NCI-H1092 (cell line): ENCODE measurements around the gene SPATA31C1.
"Not testable (repeated sequence)": the region's sequence is repeated elsewhere in the genome, so short reads cannot be mapped to it uniquely, and the experiment has no call there.

ENCODE experiments used
- DNase-seq: peaks from one replicate; lab custom pipeline; 2025; lab: John Stamatoyannopoulos, UW

The SPATA31C1 gene

DNA sequence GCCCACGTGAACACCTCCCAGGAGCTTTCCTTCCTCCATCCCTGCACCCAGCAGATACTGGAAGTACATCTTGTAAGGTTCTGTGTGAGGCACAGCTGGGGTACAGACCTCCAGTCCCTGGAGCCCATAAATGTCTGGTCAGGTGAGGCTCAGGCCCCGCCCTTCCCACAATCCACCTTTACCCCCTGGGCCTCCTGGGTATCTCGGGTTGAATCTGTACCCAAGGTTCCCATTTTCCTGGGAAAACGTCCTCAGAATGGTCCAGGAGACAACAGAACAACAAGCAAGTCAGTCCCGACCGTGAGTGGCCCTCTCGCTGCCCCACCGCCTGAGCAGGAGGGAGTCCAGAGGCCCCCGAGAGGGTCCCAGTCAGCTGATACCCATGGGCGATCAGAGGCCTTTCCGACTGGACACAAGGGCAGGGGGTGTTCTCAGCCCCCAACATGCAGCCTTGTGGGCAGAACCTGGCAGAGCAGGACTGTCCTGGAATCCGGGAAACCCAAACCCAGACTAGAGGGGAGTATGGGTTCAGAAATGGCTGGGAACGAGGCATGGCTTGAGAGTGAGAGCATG, 30.7 kb upstream of the SPATA31C1 start:
- no peak for DNase-seq

DNA sequence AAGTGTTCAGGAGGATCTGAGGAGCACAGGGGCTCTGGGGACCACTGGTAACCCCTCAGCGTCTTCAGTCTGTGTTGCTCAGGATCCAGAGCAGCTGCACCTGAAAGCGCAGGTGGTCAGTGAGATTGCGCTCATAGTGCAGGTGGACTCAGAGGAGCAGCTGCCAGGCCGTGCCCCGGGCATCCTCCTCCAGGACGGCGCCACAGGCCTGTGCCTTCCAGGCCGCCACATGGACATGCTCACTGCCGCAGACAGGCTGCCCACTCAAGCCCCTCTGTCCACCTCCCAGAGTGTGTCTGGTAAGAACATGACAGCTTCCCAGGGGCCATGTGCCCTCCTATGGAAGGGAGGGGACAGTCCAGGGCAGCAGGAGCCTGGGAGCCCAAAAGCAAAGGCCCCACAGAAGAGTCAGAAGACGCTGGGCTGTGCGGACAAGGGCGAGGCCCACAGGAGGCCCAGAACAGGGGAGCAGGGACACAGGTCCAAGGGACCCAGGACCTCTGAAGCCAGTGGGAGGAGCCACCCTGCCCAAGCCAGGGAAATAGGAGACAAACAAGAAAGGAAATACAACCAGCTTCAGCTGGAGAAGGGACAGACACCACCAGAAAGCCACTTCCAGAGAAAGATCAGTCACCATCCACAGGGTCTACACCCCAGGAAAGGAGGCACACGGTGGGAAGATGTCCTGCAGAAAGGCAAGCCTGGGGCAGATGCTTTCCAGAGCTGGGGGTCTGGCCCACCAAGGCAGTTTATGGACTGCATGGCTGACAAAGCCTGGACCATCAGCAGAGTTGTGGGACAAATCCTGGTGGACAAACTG, 29.9 kb upstream of the SPATA31C1 start:
- DNase-seq, result no peak

DNA sequence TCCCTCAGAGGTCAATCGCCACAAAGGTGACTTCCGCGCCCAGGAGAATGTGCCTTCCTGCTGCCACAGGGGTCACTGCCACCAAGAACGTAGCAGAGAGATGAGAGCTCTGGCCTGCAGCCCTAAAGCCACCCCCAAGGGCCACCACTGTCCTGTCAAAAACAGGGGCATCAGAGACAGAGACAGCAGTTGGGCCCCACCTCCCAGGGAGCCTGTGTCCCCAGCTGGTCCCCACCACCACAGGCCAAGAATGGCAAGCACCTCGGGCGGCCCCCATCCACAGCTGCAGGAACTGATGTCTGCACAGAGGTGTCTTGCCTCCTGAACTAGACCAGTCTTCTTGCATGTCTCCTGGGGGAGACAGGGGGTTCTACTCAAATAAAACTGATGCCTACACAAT, 29.3 kb upstream of the SPATA31C1 start:
- no peak for DNase-seq

DNA sequence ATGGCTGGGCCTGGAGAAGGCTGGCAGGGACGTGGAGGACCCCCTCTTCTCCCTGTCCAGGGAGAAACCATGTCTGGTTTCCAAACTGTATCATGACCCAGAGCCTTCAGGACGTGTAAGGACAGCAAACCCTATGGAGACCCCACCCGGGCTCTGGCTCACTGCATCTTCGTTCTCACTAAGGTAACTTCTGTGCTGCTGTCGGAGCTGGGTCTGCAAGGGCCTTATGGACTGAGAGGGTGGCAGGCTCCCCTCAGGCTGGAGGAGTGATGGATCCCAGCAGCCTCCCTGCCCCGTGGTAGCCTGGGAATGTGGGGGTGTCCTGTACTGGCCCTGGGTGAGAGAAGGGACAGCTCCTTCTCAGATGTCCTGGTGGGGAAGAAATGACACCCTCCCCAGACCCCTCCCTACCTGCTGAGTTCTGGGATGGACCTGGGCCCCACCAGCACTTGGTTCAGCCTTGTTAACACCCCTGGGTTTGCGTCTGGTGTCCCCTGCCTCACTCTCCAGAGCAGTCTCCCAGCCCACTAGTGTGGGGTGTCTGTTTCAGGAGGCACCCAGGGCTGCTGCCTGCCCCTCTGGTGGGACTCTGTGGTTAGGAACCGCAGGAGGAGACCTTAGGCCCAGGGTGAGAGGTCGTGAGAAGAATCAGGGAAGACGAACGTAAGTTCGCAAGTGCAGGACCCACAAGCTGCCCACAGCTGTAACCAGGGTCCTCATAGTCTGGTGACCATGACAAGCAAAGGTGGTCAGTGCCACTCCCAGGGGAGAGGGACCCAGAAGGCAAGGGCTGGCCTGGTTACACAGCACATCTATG, 28.5 kb upstream of the SPATA31C1 start:
- DNase-seq, result no peak

DNA sequence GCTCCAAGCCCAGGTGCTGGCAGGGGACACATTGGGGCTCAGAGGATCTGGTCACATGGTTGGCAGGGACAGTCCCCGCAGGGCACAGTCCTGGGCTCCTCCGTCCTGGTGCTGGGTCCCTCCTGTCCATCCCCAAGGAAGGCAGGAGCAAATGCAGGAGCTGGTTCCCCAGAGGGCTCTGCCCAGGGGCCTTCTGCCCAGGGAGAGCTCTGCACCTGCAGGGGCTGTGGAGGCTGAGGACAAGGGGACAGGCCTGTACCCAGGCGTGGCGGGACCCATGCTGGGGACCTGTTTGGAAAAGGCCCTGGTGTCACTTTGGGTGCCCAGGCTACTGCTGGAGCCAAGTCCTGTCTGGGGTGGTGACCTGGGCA, 27.9 kb upstream of the SPATA31C1 start:
- DNase-seq, result no peak

DNA sequence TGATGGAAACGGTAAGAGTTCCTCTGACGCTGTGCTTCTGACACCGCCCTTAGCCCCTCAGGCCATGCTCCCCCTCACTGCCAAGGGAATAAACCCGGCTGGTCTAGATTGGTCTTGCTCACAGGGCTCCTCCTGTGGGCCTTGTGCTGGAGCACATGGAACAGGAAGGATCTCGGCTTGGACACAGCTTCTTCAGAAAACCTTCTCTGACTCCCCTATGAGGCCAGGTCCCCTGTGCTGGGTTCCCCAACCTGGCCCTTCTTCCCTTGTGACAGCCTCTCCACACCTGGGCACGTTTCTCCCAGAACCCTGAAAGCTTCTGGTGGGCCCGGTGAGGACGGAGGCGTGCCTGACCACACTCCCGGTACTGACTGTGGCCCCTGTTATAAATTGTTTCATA, 26.9 kb upstream of the SPATA31C1 start:
- DNase-seq, result no peak

DNA sequence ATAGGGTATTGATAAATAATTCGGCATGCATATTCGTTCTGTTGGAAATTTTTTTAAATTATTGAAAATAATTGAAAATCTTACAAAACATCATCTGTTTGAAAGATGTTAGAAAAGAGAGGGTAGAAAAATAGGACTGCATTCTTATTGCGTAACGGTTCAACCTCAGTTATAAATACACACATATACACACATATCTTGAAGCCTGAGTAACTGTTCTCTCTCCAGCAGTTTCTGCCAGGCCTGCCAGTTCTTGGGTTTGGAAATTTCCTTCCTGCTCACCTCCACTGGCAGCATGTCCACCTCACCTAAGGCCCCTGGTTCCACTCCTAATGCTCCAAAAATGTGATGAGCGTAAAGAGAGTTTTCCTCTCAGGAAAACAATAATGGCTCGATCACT, 26.0 kb upstream of the SPATA31C1 start:
- no peak for DNase-seq

DNA sequence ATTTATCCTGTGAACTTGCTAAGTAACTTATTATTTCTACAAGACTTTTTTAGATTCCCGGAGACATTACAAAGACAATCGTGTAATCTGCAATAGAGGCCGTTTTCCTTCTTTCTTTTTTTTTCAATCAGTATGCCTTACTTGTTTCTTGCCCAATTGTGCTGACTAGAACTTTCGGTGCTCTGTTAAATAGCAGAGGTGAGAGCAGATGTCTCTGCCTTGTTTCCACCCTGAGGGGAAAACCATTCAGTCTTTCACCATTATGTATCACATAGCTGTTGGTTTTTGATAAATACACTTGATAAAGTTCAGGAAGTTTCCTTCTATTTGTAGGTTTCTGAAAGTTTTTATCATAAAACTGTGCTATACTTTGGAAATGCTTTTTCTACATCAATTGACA, 24.8 kb upstream of the SPATA31C1 start:
- DNase-seq, result no peak

DNA sequence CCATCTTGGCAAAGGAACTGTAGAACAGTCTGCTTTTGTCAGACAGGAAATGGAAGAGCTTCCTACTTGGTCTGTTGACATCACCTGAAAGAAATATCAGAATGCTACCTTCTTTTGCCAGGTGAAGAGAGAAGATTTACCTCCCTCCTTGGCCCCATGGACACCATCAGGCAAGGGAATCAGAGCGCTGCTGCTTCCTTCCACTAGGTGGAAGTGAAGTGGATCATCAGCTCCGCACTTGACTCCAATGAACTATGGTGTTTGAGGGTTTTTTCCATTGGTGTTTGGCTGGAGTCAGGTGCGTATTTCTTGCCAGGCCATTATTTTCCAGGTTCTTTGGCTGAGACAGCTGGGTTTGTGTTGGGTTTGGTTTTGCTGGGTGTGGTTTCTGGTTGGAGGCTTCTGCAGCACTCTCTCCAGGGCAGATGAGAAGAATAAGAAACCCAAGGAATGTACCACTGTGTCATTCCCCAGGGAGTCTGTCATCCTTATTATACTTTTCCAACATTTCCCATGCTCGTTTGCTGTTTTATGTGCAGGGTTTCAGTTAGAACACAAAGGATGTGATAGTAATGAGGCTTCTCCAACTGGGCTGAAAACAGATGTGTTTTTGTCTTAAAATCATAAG, 22.6 kb upstream of the SPATA31C1 start:
- DNase-seq, result no peak

DNA sequence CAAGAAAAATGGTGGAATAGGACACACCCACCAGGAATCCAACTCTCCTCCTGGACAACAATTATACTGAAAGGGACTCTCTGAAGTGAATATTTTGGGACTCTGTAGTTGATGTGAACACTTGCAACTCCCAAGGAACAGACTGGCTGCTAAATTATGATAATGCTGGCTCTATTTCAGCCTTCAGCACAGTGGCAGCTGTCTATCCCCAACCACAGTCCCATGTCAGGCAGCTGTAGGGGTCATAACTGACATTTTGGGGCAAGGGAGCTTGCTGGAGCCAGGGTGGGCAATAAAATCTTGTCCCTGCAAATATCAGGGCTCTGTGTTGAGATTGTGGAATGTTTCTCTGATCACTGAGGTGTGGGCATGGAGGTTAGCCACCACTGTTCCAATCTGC, 20.9 kb upstream of the SPATA31C1 start:
- no peak for DNase-seq

DNA sequence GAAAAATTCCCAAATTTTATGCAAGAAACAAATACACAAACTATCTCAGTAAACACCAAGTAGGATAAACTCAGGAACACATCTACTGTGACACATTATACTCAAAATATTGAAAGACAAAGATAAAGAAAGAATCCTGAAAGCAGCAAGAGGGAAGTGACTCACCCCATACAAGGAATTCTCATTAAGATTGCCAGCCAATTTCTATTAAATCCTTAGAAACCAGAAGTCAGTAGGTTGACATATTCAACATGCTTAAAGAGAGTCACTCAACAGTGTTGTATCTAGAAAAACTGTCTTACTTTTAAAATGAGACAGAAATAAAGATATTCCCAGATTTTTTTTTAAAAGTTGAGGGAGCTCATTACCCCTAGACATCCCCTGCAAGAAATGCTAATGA, 19.6 kb upstream of the SPATA31C1 start:
- DNase-seq, result no peak

DNA sequence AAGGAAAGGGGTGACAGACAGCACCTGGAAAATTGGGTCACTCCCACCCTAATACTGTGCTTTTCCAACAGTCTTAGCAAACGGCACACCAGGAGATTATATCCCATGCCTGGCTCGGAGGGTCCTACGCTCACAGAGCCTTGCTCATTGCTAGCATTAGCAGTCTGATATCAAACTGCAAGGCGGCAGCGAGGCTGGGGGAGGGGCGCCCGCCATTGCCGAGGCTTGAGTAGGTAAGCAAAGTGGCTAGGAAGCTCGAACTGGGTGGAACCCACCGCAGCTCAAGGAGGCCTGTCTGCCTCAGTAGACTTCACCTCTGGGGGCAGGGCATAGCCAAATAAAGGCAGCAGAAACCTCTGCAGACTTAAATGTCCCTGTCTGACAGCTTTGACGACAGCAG, 15.4 kb upstream of the SPATA31C1 start:
- DNase-seq, result not testable (repeated sequence)

DNA sequence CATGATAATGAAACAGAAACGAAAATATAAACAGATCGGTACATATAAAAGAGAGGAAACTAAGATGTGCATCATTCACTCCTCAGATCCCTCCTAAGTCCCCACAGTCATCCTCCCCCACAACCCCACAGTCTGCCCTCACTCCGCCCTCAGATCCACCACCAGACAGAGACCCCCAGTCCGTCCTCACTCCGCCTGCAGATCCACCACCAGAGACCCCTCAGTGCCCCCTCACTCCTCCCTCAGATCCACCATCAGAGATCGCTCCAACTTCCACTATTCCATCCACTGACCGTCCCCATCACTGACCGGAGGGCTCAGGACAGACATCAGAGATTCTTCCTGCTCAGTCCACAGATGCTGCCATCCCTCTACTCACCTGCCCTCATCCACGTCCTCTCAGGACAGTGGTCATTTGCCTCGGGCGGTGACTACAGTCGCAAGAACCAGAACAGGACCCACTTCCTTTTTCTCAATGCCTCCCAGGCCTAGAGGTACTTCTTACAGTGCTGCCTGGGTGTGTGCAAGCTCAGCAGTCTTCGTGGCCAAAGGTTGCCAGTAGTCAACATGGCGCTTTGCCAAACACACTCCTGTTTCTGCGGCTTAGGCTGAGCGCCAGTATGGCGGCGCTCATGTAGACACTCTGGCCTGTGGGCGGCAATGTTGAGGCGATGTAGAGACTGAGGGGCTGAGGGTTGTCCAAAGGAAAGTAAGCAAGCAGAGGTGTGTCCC, 8.3 kb upstream of the SPATA31C1 start:
- DNase-seq, result peak; percentile 68

DNA sequence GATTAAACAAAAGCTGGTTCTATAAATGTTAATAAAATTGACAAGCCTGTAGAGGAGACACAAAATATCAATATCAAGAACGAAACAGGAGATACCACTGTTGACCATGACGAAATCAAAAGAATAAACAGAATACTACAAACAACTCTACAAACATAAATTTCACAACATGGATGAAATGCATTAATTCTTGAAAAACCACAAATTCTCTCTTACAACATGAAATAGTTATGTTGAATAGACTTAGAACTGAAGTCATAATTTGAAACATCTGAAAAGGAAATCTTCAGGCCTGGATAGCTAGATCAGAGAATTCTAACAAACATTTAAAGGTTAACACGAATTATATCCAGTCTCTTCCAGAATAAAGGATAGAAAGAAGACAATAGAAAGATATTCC, 6.9 kb upstream of the SPATA31C1 start:
- DNase-seq, result no peak

DNA sequence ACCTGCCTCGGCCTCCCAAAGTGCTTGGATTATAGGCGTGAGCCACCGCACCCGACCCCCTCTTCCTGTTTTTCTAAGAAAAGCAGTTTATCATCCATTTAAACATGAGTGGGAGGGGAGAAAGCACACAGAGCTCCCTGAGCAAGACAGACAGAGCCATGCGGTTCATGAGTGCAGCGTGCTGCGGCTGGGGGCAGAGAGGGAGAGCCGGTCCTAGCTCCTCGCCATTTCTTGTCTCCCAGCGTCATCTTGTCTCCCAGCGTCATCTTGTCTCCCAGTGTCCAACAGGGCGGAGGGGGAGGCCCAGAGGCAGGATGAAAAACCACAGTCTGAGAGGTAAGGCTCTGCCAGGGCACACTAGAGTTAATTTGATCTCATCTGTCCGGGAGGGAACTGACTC, 1.3 kb downstream of the SPATA31C1 start:
- DNase-seq, result not testable (repeated sequence)

DNA sequence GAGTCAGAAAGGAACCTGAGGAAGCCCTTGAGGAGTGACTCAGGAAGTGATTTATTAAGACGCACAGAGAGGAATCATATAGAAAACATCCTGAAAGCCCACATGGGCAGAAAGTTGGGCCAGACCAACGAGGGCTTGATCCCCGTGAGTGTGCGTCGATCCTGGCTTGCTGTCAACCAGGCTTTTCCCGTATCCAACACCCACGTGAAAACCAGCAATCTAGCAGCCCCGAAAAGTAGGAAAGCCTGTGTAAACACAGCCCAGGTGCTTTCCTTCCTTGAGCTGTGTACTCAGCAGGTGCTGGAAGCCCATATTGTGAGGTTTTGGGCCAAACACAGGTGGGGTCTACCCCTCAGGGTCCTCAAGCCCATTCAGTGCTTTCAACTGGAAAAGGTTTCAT, 3.8 kb downstream of the SPATA31C1 start:
- not testable (repeated sequence) for DNase-seq

DNA sequence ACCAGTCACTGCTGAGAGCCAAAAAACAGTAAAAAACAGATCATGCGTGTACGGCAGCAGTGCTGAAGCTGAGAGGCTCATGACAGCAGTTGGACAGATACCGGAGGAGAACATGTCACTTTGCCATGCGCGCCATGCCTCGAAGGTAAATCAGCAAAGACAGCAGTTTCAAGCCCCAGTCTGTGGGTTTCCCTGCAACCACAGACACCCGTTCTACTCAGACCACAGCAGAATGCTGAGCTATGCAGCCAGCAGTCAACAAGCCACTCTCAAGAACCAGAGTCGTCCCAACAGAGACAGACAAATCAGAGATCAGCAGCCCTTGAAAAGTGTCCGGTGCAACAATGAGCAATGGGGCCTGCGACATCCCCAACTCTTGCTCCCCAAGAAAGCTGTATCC, 5.2 kb downstream of the SPATA31C1 start:
- DNase-seq, result not testable (repeated sequence)

DNA sequence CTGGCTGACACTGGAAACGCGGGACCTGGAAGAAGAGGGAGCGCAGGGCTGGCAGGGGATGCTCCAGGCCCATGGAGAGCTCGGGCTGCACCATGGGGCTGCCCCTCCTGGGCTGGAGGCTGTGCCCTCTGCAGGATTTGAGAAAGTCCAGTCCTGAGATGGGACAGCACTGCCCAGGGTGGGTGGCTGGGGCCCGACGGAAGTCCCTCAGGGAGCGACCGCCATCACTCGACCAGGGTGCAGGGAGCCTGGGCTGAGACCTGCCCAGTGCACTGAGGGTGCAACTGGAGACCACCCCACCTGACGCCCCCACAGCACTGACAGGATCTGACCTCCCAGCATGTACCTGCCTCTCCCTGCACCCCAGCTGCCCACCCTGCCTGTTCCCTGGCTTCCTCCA, 7.1 kb downstream of the SPATA31C1 start:
- not testable (repeated sequence) for DNase-seq

DNA sequence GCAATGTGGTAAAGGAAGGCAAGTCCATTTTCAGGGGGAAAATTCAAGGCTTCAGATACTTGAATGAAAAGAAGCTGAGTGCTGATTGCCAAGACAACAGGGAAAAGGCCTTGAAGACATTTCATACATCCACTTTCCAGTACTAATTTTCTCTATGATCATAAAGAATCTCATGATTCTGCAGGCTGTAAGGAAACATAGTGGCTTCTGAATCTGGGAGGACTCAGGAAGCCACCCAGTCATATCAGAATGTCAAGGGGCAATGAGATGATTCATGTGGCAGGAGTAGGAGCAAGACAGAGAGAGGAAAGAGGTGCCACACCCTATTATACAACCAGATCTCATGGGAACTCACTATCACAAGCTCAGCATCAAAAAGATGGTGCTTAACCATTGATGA, 11.4 kb downstream of the SPATA31C1 start:
- not testable (repeated sequence) for DNase-seq

DNA sequence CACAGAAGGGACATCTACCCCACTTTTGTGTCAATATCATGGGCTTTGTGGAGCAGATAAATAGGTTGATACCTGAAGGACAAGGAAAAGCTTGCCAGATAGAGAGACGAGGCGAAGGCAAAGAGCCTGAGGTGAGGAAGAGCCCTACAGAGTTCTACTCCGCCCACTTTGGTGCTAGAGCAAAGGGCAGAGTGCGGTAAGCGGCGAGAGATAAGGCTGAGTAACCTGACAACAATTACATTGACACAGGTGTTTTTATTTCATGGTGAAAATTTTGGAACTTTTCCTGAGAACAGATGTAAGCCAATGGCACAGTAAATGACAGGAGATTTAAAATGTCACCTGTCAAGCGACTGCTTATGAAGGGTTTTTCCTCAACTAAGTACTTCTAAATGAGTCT, 16.7 kb downstream of the SPATA31C1 start:
- not testable (repeated sequence) for DNase-seq

DNA sequence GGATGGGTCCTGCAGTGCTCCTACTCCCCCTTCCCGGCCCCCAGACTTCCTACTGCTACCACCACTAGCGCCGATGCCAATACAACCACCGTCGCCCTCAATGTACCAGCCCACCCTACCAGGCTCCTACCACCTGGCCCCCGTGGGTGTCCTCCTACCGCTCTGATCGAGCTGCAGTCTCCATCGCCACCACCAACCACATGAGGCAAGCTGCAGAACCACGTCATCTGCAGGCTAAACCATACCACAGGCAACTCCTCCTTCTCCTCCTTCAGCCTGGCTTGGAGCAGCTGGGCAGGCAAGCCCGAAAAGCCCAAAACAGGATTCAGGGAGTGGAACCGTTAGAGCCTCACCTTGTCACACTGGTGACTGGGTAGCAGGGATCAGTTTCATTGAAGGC, 19.6 kb downstream of the SPATA31C1 start:
- DNase-seq, result not testable (repeated sequence)

DNA sequence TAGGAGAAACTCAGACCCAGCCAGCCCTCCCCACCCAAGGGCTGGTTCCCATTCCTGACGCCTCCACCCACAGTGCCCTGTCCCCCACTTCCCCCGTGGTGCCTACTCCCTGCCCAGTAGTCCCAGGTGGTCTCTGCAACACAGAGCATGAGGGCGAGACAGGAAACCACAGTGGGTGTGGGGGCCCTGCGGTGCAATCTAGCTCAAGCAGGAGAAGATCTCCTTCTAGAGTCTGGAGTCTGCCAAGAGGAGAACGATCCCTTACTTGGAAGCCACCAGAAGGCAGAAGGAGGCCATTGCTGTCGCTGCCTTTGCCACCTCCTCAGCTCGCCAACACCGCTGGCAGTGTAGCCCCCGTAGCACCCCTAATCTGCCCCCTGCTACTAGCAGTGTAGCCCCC, 20.2 kb downstream of the SPATA31C1 start:
- DNase-seq, result not testable (repeated sequence)
